PC-3 (cell line): ENCODE data around the gene HMSD. TPM values are rescaled to one million over a fixed set of nuclear protein-coding genes. Genes with fewer than 3 reads are reported as not detected.

Experiments
- ATAC-seq: fragments of 200-7000 bp; cut with Tn5 transposase; 2 replicates; pipeline ENCODE4 v1.9.1; 2020; ENCODE audit warnings: mild to moderate bottlenecking, moderate library complexity
- BruUV-seq: library from RNA; stranded (reverse); fragments of 400-500 nt; replicated peaks from 2 replicates; lab custom pipeline; 2021; lab: Mats Ljungman, UMichigan
- CTCF ChIA-PET: fragments of 300-600 bp; sonication (Branson Sonifier 250); formaldehyde crosslinking; loops from one replicate; lab custom pipeline; 2022; ENCODE audit warnings: antibody characterized with exemption; lab: Charles Lee
- POLR2A ChIA-PET: fragments of 300-600 bp; sonication (Branson Sonifier 250); formaldehyde crosslinking; loops from one replicate; lab custom pipeline; 2022; ENCODE audit warnings: antibody characterized with exemption; ENCODE audit not compliant: unreplicated experiment; lab: Charles Lee
- DNase-seq: peaks from one replicate; pipeline ENCODE4 v3.0.0-alpha.2; 2015
- H2AFZ ChIP-seq: fragments of 300-600 bp; sonication (generic); 2 replicates; pipeline ENCODE4 v1.6.0; 2016; ENCODE audit warnings: antibody characterized with exemption, low read length
- H3F3A ChIP-seq: fragments of 300-600 bp; sonication (generic); one replicate; pipeline ENCODE4 v1.6.0; 2017; ENCODE audit warnings: antibody characterized with exemption, low read length, control low read depth, mild to moderate bottlenecking; ENCODE audit not compliant: unreplicated experiment
- H3K27ac ChIP-seq: fragments of 300-600 bp; sonication (generic); 2 replicates; pipeline ENCODE4 v1.5.1; 2016; ENCODE audit warnings: mild to moderate bottlenecking, low read length
- H3K27me3 ChIP-seq: fragments of 300-600 bp; sonication (generic); 2 replicates; pipeline ENCODE4 v1.6.1; 2016; ENCODE audit warnings: low read length, mixed read lengths
- H3K36me3 ChIP-seq: fragments of 300-600 bp; sonication (generic); 2 replicates; pipeline ENCODE4 v1.6.1; 2016; ENCODE audit warnings: low read depth, mixed run types, low read length, mixed read lengths
- H3K4me1 ChIP-seq: fragments of 300-600 bp; sonication (generic); 2 replicates; pipeline ENCODE4 v1.5.1; 2016; ENCODE audit warnings: low read length; ENCODE audit not compliant: insufficient read depth
- H3K4me2 ChIP-seq: fragments of 300-600 bp; sonication (generic); 2 replicates; pipeline ENCODE4 v1.6.0; 2016; ENCODE audit warnings: low read length
- H3K4me3 ChIP-seq: fragments of 300-600 bp; sonication (generic); 2 replicates; pipeline ENCODE4 v1.5.1; 2016; ENCODE audit warnings: mild to moderate bottlenecking, low read length, mixed read lengths
- H3K79me2 ChIP-seq: fragments of 300-600 bp; sonication (generic); 2 replicates; pipeline ENCODE4 v1.6.1; 2017; ENCODE audit warnings: low read length, mixed read lengths
- H3K9ac ChIP-seq: fragments of 300-600 bp; sonication (generic); 2 replicates; pipeline ENCODE4 v1.6.0; 2016; ENCODE audit warnings: mild to moderate bottlenecking, low read length
- H3K9me2 ChIP-seq: fragments of 300-600 bp; sonication (generic); replicated peaks from 2 replicates; pipeline ENCODE4 v1.6.1; 2016; ENCODE audit warnings: mixed run types, low read length, mixed read lengths
- H3K9me3 ChIP-seq: fragments of 300-600 bp; sonication (generic); 2 replicates; pipeline ENCODE4 v1.6.1; 2016; ENCODE audit warnings: low read length, mixed read lengths
- H4K20me1 ChIP-seq: fragments of 300-600 bp; sonication (generic); 2 replicates; pipeline ENCODE4 v1.6.1; 2016; ENCODE audit warnings: low read length, mixed read lengths
- EZH2 ChIP-seq: fragments of 300-600 bp; sonication (generic); IDR thresholded peaks from one replicate; pipeline ENCODE4 v1.6.1; 2017; ENCODE audit warnings: antibody characterized with exemption, mild to moderate bottlenecking, low read length; ENCODE audit not compliant: unreplicated experiment
- EZH2phosphoT487 ChIP-seq: fragments of 300-600 bp; sonication (generic); IDR thresholded peaks from 2 replicates; pipeline ENCODE4 v1.6.1; 2018; ENCODE audit warnings: mild to moderate bottlenecking, antibody characterized with exemption, low read length, borderline replicate concordance
- intact Hi-C: fragments of 100-400 bp; cut with micrococcal nuclease; formaldehyde crosslinking; loops from 2 replicates; pipeline ENCODE4 v1.9.0; 2023
- total RNA-seq: library from RNA; depleted of rRNA; stranded (reverse); fragments of >200 nt; gene quantifications from 2 replicates; pipeline ENCODE4 v1.2.3, GENCODE V29; 2014
- TF ChIP-seq, protein P1 (sequence below): fragments of 300-600 bp; sonication (generic); conservative IDR thresholded peaks from 2 replicates; pipeline ENCODE4 v1.5.1; 2017; ENCODE audit warnings: antibody characterized with exemption, low read depth, mild to moderate bottlenecking, low read length

Gene HMSD
- total RNA-seq, 1 experiment from 2014 or later, result 0.40 TPM

DNA sequence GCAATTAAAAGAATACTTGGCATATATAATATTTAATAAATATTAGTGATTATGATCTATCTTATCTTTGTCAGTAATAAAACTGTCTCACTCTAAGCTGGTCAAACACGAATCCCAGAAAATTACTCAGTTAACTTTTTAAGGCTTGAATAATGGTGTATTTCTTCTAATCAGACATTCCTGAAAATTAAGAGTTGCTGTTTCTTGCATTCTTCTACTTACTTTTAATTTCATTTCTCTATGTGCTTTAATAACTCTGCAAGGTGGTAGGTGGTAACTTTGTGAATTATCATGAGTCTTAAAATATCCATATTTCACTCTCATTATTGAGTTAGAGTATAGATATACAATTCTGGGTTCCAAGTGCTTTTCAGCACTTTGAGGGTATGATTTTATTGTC is 44.4 kb upstream of the HMSD start:
- Histone ChIP-seq H3K36me3 (no peaks in the 10 kb centered on the region), H3K4me3 (no peak overlapping the region), H3K79me2 (no peaks in the 10 kb centered on the region), H4K20me1 (no peaks in the 10 kb centered on the region), H3K9me2 (no peaks in the 10 kb centered on the region), H2AFZ (no peak overlapping the region), H3K4me2 (no peak overlapping the region), H3K9ac (no peak overlapping the region), H3F3A (no peaks in the 10 kb centered on the region), H3K4me1 (no peaks in the 10 kb centered on the region), H3K9me3 (no peaks in the 10 kb centered on the region), H3K27me3 (no peaks in the 10 kb centered on the region), H3K27ac (no peak overlapping the region)
- no TSS peak for BruUV-seq
- ChIA-PET POLR2A (no interaction called here), CTCF (no interaction called here)
- intact Hi-C loops, result no loop called here
- DNase-seq, result no peak
- TF ChIP-seq EZH2phosphoT487 (no peak), EZH2 (no peak)
- TF ChIP-seq, protein P1, sequence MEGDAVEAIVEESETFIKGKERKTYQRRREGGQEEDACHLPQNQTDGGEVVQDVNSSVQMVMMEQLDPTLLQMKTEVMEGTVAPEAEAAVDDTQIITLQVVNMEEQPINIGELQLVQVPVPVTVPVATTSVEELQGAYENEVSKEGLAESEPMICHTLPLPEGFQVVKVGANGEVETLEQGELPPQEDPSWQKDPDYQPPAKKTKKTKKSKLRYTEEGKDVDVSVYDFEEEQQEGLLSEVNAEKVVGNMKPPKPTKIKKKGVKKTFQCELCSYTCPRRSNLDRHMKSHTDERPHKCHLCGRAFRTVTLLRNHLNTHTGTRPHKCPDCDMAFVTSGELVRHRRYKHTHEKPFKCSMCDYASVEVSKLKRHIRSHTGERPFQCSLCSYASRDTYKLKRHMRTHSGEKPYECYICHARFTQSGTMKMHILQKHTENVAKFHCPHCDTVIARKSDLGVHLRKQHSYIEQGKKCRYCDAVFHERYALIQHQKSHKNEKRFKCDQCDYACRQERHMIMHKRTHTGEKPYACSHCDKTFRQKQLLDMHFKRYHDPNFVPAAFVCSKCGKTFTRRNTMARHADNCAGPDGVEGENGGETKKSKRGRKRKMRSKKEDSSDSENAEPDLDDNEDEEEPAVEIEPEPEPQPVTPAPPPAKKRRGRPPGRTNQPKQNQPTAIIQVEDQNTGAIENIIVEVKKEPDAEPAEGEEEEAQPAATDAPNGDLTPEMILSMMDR, result no peak
- no peak for ATAC-seq

DNA sequence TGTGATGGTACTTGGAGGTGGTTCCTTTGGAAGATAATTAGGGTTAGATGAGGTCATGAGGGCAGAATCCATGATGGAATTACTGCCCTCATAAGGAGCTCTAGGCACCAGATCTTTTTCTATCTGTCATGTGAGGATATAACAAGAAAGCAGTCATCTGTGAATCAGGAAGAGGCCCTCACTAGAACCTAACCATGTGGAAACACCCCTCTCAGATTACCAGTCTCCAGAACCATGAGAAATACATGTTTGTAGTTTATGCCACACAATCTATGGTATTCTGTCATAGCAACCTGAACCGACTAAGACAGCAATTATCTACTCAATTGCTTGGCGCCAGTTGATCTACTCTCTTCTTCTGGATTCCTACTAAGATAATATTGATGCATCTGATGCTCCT is 43.7 kb upstream of the HMSD start:
- ATAC-seq (no peak), DNase-seq (no peak)
- Histone ChIP-seq H3K79me2 (no peaks in the 10 kb centered on the region), H3K36me3 (no peaks in the 10 kb centered on the region), H2AFZ (no peak overlapping the region), H3K27me3 (no peaks in the 10 kb centered on the region), H3K4me1 (no peaks in the 10 kb centered on the region), H3K4me3 (no peak overlapping the region), H3K27ac (no peak overlapping the region), H3F3A (no peaks in the 10 kb centered on the region), H3K9me2 (no peaks in the 10 kb centered on the region), H3K9me3 (no peaks in the 10 kb centered on the region), H4K20me1 (no peaks in the 10 kb centered on the region), H3K9ac (no peak overlapping the region), H3K4me2 (no peak overlapping the region)
- TF ChIP-seq EZH2, result no peak
- no peak for TF ChIP-seq EZH2phosphoT487
- TF ChIP-seq, protein P1, result no peak
- POLR2A ChIA-PET, result no interaction called here
- no TSS peak for BruUV-seq
- CTCF ChIA-PET, result no interaction called here
- intact Hi-C loops, result no loop called here

DNA sequence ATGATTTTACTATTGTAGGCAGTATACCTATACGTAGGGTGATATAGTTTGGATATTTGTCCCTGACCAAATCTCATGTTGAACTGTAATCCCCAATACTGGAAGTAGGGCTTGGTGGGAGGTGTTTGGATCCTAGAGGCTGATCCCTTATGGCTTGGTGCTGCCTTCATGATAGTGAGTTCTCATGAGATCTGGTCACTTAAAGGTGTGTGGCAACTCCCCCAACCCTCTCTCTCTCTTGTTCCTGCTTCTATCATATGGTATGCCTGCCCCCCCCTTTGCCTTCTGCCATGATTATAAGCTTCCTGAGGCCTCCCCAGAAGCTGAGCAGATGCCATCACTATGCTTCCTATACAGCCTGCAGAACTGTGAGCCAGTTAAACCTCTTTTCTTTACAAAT is 43.0 kb upstream of the HMSD start:
- TF ChIP-seq EZH2, result no peak
- TF ChIP-seq EZH2phosphoT487, result no peak
- TF ChIP-seq, protein P1, result no peak
- Histone ChIP-seq H3K27ac (no peak overlapping the region), H3K79me2 (no peaks in the 10 kb centered on the region), H3K27me3 (no peaks in the 10 kb centered on the region), H3K36me3 (no peaks in the 10 kb centered on the region), H3K9me2 (no peaks in the 10 kb centered on the region), H3K4me1 (no peaks in the 10 kb centered on the region), H3F3A (no peaks in the 10 kb centered on the region), H3K4me2 (no peak overlapping the region), H4K20me1 (no peaks in the 10 kb centered on the region), H3K9me3 (no peaks in the 10 kb centered on the region), H3K9ac (no peak overlapping the region), H2AFZ (no peak overlapping the region), H3K4me3 (no peak overlapping the region)
- intact Hi-C loops, result no loop called here
- ATAC-seq (no peak), DNase-seq (no peak)
- BruUV-seq, result no TSS peak
- ChIA-PET CTCF (no interaction called here), POLR2A (no interaction called here)
